Activated CD4-positive, alpha-beta T cell treated with anti-CD3 and anti-CD28 coated beads, Interleukin-2, amount 50 U/mL, for 4 hours (primary cell): ENCODE measurements around the gene TNFSF8.

Source experiments
- DNase-seq, 2 experiments: peaks; one replicate each; pipeline ENCODE4 v3.0.0-alpha.2; 2020

The TNFSF8 gene

DNA sequence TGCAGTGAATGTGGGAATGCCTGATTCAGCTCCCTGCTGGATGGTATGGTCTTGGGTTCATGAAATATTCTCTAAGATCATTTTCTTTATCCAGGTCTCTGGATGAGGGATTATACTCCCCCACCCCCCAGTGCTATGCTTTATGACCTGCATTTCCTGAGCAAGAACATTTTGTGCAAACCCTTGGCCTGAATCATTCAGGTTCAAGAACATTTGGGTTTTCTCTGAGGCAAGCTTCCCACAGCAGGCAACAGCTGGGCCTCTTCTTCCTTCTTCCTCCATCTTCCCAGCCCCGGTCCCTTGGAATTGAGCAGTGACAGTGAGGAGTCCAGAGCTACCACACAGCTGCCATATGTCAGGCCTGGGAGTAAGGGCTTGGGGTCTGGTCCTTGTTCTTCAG lies 65.9 kb downstream of the TNFSF8 start:
- no peak for DNase-seq

DNA sequence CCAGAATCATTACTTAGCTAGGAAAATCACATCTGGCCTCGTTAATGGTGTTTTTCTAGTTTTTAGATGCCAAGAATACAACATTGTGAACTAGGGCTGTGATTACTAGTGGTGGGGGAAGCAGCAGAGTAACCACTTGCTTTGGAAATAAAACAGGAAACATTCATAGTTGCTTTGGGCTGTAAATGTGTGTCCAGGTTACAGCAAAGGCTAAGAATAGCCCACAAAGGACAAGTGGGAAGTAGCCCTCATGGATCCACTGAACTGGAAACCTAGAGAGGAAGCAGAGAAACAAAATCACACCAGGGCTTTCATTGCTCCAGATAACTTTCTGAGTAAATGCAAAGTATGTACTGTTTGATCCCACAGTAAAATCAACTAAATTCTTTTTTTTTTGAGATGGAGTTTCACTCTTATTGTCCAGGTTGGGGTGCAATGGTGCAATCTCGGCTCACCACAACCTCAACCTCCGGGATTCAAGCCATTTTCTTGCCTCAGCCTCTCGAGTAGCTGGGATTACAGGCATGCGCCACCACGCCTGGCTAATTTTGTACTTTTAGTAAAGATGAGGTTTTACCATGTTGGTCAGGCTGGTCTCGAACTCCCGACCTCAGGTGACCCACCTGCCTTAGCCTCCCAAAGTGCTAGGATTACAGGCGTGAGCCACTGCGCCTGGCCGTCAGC lies 68.3 kb downstream of the TNFSF8 start:
- no peak for DNase-seq

DNA sequence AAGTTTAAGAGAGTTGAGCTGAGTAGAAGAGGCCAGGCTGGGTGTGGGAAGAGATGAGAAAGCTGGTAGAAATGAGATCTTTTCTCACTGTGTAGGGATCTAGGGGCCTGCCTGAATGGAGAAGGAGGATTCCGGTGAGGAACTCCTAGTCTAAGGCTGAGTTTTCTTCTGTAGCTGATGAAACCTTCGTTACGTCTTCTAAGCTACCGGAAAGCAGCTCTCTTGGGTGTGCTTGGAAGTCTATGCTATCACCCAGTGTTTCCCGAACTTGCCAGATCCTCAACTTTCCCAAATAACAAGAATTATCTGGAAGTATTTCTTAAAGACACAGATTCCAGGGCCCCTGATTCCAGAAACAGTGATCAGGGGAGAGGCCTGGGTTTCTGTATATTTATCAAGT lies 69.1 kb downstream of the TNFSF8 start:
- DNase-seq, result no peak

DNA sequence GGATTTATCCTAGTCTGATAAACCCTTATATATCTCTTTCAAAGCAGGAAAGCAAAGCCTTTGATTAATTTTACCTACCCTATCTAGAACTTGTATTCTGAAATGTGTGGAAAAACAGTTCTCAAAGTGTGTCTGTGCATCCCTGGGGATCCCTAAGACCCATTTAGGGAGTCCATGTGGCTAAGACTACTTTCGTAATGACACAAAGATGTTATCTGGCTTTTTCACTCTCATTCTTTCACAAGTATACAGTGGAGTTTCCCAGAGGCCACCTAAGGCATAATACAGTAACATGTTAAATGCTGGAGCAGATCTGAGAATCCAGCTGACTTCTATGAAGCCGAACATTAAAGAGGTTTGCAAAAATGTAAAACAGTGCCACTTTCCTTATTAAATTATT lies 70.2 kb downstream of the TNFSF8 start:
- no peak for DNase-seq

DNA sequence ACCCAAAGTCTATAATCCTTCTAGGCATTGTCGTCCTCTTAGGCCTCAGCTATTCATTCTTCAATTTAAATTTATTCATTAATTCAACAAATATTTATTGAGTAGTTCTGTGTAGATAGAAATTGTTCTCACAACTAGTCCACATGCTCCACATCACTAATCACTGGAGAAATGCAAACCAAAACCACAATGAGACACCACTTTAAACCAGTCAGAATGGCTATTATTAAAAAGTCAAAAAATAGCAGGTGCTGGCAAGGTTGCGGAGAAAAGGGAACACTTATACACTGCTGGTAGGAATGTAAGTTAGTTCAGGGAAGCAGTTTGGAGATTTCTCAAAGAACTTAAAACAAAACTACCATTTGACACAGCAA lies 73.5 kb downstream of the TNFSF8 start:
- DNase-seq, result no peak

DNA sequence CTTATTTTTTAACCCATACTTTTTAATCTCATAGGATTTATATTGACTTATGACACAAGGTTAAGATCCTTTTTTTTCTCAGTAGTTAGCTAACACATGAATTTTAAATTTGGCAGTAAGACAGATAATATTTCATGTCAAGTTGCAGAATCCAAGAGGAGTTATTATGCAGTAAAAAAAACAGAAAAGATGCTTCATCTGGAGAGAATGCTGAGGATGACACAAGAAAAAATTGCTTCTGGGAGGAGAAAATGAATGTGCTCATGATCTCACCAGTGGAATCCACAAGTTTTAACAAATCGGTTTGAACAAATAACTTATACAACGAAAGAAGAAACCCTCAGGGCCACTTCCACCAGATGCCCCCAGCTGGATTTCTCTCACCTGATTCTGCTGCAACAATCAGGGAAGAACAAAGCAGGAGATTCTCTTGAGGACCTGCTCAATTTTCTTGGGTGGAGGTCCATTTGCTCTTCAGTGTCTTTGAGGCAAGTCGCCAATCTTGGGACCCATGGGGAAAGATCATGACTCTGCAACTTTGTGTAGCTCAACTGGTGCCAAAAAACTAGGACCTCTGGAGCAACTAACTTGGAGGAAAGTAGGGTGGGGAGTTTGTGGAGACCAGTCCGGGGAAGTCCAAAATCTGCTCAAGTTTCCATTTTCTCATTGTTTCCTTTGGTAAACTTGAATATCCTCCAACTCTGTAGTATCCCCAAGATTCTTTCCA lies 74.0 kb downstream of the TNFSF8 start:
- DNase-seq, result no peak

DNA sequence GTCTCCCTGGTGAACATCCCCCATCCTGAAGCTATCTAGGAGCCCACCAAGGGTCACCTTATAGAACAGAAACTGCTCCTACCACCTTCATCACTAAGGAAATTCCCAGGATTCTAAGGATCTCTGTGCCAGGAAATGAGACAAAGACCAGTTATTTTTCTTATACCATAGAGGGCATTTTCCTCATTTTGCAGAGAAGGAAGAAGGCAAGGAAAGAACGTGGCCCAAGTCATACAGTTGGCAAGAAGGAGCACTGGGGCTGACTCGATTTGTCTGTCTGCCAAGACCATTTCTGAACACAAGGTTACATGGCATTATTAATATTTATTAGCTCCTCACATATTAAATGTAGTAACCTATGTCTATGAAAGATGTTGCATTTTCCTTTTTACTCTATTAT lies 74.9 kb downstream of the TNFSF8 start:
- no peak for DNase-seq

DNA sequence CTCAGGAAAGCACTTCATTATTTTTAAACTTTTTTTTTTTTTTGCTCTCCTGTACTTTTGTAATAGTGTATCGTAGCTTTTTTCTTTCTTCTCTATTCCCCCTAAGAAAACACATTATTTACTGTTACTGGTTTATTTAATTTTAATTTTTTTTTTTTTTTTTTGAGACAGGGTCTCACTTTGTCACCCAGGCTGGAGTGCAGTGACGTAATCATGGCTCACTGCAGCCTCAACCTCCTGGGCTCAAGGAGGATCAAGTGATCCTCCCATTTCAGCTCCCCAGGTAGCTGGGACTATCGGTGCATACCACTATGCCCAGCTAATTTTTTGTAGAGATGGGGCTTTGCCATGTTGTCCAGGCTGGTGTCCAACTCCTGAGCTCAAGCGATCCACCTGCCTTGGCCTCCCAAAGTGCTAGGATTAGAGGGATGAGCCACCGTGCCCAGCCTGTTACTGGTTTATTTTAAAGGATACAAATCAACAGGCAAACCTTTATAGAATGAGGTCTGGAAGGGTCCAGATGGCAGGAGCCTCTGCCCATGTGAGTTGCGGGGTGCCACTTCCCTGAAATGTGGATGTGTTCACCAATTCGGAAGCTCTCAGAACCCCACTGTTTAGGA lies 75.5 kb downstream of the TNFSF8 start:
- DNase-seq, result no peak

DNA sequence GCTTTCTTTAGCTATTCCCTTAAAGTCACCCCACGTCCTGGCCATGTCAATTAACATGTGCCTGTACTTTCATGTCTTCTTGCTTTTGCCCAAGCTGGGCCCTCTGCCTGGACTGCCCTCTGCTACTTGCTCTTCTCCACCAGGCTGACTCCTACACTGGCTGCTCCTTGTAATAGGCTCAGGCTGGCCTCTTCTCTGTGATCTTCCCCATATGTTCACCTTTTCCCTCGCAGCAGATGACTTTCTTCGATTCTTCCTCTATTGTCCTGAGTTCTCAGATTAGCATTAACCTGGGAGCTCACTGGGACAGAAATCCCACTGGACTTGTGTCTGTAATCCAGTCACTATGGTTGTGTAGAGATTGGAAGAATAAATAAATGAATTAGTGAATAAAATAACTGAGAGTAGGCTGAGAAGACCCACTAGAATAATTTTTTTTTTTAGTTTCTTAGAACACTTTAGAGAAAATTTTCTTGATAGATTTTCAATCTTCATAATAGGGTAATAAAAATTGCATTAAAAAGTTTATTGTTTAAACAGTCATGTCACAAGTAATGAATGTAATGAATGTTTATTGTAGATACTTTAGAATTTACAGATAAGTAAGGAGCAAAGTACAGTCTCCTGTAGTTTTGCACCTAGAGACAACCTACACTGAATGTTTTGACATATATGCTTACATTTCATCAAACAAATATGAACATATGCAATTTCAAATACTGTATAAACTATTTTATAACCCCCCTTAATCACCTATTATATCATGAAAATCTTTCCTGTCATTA lies 77.1 kb downstream of the TNFSF8 start:
- no peak for DNase-seq

DNA sequence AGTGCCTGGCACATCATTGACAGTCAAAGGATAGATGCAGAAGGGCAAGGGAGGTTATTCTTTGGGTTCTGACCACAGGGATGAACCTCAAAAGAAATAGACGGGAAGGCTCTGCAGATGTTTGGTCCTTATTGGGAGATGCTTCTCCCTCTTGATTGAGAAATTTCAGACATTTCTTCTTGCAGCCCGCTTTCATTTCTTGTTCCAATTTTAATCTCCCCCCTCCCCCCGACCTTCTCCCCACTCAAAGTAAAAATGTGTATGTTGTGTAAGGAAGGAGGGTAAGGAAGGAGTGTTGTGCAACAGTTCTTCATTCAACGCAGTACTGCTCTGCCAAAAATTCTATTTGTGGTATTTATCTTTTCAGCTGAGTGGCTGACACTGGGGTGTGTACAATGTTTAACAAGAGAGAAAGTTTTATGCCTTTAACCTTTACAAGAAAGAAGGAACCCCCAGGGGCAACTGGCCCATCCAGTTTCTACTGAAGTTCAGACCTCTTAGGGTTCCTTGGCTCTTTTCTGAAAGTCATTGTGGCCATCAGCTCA lies 78.3 kb downstream of the TNFSF8 start:
- no peak for DNase-seq

DNA sequence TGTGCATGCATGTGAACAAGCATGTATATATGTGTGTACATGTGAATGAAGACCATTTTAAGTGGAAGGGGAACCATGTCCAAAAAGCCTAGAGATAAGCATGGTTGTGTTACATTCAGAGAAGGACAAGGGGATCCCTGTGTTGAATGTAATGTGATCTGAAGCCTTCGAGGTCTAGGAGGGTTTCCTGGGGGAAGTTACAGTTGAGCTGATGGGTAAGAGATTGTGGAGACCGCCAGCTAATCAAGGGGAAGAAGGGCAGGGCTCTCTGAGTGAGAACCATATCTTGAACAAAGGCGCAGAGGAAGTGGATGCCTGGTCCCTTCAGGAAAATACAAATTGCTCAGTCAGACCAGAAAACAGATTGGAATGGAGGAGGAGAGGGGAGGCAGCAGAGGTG lies 79.1 kb downstream of the TNFSF8 start:
- DNase-seq, result no peak
